IPS-11a (cell line): Measurements from ENCODE around the gene ANKRD40.
"Not testable (repeated sequence)": the region's sequence is repeated elsewhere in the genome, so short reads cannot be mapped to it uniquely, and the experiment has no call there.

Experiments used
- H3K4me3 ChIP-seq: one replicate; pipeline ENCODE4 v1.5.1; 2013; ENCODE audit warnings: low read depth, low read length, control low read depth

ANKRD40 gene

GRCh38 chr17:50707289-50708049 lies at the start of gene ANKRD40:
ANKRD40 (minus strand) TSS chr17:50707914; CDS start chr17:50707654, 260 bp downstream.
- H3K4me3 ChIP-seq = peak within 1 kb of the TSS; percentile 86

- H3K4me3 ChIP-seq = no peak overlapping the region
Observed at GRCh38 chr17:50754521-50754920, 46.8 kb upstream of the ANKRD40 start.

GRCh38 chr17:50749245-50749644 lies 41.5 kb upstream of the ANKRD40 start:
- no peak overlapping the region for H3K4me3 ChIP-seq

DNA sequence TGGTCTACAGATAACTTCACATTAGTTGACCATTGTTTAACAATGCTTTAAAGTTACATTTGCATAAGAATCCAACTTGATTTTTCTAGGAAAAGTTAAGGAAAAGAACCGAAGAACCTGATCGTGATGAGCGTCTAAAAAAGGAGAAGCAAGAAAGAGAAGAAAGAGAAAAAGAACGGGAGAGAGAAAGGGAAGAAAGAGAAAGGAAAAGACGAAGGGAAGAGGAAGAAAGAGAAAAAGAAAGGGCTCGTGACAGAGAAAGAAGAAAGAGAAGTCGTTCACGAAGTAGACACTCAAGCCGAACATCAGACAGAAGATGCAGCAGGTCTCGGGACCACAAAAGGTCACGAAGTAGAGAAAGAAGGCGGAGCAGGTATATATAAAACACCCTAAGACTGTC lies 37.9 kb upstream of the ANKRD40 start:
- H3K4me3 ChIP-seq = no peak overlapping the region

DNA sequence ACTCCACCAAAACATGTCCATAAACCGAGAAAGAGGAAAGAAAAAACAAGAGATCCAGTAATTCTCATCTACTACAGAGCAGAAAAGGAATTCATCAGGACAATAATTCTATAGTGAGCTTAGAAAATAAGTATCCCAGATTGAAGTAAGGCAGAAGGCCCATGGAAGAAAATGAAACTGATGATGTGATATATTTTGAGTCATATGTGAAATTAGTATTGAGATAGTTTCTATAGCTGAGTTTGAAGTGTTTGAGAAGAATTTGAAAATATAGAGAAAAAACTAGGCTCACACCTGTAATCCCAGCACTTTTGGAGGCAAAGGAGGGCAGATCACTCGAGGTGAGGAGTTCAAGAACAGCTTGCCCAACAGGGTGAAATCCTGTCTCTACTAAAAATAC lies 31.4 kb upstream of the ANKRD40 start:
- no peak overlapping the region for H3K4me3 ChIP-seq

DNA sequence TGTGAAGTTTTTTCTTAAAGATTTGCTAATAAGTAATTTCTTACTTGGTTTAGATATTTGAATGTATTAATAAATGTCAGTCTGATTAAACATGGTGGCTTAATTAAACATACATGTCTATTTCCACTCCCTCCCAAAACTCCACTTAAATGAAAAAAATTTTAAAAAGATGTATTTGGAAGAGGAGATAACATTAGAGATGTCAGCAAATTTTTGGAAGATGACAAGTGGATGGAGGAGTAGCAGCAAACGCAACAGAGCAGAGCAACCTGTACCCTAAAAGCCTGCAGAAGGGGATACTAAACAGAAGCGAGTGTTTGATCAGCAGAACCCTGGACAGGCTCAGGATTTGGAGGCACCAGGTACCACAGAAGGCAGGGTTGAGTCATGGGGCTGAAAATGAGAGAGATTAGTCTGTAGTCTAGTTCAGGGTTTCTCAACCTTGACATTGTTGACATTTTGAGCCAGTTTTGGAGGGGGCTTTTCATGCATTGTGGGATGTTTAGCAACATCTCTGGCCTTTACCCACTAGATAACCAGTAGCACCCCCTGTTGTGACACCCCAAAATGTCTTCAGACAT lies 29.5 kb upstream of the ANKRD40 start:
- no peak overlapping the region for H3K4me3 ChIP-seq

DNA sequence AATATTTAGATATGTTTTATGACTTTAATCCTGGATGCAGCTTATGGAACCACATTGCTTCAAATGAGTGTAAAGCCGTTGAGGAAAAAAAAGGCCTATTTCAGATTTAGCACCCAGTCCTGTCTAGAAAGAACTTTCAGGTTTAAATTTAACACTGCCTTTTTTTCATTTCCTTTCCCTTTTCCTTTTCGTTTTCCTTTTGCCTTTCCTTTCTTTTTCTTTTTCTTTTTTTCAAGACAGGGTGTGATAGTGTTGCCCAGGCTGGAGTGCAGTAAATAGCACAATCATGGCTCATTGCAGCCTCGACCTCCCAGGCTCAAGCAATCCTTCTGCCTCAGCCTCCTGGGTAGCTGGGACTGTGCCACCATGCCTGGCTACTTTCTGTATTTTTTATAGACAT lies 27.6 kb upstream of the ANKRD40 start:
- no peak overlapping the region for H3K4me3 ChIP-seq

DNA sequence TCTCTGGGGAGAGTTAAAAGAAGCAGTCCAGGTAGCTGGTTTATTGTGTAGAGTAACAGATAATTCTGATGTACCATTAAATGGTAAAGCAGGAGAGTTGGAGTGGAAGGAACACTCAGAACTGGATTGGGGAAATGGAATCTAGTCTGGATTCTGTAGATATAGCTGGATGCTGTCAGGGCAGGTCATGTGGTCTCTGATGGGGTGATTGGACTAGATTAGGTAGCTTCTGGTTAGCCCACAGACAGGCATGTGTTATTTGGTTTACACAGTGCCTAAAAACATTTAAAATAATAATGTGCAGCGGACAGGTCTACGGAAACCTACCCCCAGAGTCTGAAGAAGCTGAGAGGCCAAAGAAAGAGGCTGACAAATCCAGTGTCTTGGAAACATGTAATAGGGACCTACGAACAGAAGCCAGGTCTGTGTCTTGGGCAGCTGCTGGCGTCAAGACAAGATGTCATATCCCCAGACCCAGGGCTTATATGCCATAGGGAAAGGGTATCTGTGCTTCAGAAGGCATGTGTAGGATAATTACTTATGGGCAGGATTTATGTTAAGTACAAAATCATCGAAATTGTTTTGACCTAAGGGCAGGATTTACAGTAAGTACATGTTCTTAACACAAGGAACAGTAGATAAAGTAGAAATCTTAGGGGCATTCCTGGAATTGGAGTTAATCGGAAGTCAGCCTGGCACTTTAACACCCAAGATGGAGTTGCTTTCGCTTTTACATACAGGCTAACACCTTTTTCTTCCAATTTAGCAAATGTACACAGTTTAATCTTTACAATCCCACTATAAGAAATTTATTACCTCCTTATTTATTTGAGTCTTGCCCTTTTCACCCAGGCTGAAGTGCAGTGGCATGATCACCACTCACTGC lies 24.1 kb upstream of the ANKRD40 start:
- no peak overlapping the region for H3K4me3 ChIP-seq

DNA sequence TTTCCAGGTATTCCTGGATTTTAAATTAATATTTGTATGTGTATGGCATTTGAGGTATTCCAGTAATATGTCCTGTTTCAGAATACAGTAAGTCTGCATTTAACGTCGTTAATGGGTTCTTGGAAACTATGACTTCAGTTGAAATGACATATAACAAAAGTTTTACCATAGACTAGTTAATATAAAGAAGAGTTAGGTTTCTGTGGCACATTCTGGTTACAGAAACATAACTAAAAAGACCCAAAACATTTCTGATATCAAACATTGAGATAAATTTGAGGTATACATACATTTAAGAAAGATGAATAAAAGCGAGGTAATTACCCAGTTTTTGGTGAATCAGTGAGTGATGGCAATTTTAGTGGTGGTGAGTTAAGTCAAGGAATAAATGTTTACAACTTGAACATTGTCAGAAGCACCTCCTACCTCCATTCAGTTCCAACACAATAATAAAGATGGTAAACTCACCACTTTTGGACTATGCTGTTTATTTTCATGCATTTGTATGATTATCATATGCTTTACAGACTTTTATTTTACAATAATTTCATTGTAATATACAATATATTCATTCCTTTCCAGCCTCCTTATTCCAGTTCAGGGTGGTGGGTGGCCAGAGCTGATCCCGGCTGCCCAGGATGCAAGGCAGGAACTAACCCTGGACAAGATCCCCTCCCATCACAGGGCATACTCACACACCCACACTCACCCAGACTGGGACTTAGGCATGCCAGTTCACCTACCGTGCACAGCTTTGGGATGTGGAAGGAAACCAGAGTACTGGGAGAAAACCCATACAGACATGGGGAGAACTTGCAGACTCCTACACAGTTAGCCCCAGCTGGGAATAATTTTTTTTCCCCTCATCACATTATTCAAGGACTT lies 21.4 kb upstream of the ANKRD40 start:
- no peak overlapping the region for H3K4me3 ChIP-seq

DNA sequence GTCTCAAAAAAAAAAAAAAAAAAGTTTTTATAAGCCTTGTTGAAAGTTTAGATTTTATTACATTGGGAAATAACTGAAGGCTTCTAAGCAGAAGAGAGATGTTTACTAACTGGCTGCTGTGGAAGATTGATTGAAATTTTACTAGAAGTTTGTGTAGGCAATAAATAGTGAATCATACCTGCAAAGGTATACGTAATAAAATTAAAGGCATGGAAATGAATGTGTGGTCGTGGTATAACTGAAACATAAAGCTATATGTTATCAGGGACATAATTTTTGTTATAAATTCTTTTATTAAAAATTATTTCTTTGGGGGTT lies 20.4 kb upstream of the ANKRD40 start:
- H3K4me3 ChIP-seq = no peak overlapping the region

DNA sequence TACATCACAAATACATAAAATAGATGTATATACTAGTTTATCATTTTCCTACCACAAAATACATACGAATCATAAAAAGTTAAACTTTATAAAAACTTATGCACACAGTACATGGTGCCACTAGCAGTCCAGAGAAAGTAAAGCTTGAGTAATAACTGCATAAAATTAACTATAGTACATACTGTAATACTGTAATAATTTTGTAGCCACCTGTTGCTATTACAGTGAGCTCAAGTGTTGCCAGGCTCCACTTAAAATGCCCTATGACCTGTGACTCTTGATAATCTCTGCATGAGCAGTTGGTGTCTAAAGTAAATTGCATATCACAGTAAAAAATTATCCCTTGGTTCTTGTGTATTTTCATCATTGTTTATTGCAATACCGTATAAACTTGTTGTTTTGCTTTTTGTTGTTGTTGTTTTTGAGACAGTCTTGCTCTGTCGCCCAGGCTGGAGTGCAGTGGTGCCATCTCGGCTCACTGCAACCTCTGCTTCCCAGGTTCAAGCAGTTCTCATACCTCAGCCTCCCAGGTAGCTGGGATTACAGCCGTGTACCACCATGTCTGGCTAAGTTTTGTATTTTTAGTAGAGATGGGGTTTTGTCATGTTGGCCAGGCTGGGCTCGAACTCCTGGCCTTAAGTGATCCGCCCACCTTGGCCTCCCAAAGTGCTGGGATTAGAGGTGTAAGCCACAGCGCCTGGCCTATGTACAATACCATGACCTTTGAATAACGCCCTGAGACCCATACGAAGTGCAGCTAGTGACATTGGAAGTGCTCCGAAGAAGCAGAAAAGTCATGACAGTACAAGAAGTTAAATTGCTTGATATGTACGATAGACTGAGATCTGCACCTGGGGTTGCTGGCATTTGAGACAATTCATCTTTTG lies 18.3 kb upstream of the ANKRD40 start:
- no peak overlapping the region for H3K4me3 ChIP-seq

DNA sequence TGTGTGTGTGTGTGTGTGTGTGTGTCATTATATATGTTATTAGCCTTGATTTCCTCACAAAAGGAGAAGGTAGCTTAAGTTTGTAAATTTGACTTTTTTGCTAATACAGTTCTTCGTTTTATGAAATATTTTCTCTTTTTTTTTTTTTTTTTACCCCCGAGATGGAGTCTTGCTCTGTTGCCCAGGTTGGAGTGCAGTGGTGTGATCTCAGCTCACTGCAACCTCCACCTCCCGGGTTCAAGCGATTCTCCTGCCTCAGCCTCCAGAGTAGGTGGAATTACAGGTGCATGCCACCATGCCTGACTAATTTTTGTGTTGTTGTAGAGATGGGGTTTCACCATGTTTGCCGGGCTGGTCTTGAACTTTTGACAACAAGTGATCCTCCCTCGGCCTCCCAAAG lies 16.9 kb upstream of the ANKRD40 start:
- not testable (repeated sequence) for H3K4me3 ChIP-seq

GRCh38 chr17:50722746-50723145 lies 15.0 kb upstream of the ANKRD40 start:
- no peak overlapping the region for H3K4me3 ChIP-seq

DNA sequence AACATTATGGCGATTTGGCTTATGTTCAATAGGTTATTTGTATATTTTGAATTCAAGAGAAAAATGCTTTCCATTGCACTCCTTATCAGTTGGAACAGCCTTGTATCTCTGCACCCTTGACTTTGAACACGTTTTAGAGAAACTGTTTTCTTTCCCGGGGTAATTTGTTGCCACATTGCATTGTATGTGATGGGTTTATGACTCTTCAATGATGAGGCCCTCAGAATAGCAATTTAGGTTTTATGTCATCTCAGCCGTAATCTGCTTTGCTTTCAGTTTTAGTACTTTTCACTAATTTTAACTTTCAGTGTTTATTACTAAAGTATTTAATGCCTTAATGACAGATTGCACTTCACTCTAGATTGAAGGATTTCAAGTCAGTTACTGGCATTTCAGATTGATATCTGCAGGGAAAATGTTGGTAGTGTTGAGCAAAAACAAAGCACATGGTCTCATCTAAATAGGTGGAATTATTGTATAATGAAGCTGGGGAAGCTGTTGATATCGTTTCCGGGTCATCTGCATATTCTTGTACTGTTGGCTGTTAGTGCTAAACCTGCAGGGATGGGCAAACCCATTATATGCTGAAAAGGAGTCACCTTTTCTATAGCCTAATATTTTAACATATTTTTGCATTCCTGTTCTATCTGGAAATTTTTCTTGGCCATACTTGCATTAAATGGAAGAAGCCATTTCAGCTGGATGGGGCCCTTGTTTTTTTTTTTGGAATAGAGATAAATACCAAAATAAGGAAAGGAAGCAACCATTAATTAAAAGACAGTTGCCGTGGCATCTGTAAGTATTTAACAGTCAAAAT lies 13.7 kb upstream of the ANKRD40 start:
- peak overlapping the region; percentile 91 for H3K4me3 ChIP-seq

DNA sequence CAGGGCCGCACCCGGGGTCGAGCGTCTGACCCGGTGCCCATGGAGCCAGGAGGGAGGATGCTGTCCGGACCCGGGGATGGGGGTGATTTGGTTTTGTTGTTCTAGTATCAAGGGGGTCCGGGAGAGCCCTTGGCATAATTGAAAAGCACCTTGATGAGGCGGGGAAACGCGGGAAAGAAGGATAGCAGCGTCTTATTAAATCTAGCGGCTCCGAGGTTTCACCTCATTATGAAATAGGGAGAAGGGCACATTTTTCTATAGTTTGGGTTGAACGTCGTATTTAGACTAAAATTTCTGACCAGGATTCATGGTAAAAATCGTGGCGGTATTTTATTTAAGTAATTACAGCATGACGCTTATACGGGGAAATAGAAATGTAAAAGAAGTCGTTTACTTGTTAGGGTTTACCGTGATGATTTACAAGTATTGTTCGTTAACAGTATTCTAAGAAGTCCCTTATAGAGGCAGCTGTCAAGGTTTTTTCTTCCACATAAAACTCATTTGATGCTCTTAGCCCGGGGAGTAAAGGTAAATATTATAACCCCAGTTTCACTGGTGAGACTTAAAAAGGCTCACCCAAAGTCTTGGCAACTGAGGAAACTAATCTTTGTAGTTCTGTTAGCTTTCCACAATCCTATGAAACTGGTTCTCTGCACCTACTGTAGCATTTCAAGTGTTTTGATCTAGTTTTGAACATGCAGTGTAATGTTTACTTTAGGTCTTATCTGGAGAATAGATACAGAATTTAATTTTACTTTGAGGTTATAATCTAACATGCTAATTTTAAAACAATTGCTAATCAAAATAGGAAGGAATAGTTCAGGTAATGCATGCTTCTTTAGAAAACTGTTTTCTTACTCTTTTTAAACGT lies 12.4 kb upstream of the ANKRD40 start:
- H3K4me3 ChIP-seq = peak overlapping the region; percentile 91

- H3K4me3 ChIP-seq = peak within 1 kb of the TSS; percentile 91
Observed at GRCh38 chr17:50719144-50719923, 11.6 kb upstream of the ANKRD40 start, which contains the start of gene LUC7L3. LUC7L3 (plus strand) TSS chr17:50719603; CDS start chr17:50719733, 130 bp downstream.

DNA sequence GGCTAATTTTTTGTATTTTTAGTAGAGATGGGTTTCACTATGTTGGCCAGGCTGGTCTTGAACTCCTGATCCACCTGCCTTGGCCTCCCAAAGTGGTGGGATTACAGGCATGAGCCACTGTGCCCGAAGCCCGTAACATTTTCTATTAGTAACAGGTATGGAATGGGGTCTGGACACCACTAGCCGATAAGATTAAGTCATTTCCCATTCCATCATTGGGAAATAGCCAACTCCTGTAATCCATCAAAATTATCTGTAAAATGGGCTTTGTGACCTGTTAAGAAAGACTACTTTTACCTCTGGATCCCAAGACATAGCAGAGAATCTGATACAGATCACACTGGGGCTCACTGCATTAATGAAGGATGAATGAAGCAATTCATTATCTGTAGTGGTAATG lies 7.8 kb upstream of the ANKRD40 start:
- H3K4me3 ChIP-seq = no peak overlapping the region
